Bronchial epithelial cell (primary cell): Measurements from ENCODE around the gene AGBL1. TPM values are rescaled to one million over a fixed set of nuclear protein-coding genes. Genes with fewer than 3 reads are reported as not detected.

Experiments
- DNase-seq: peaks from one replicate; pipeline ENCODE4 v3.0.0-alpha.2; 2010; ENCODE audit warnings: low read depth
- FAIRE-seq: peaks from 2 replicates; lab custom pipeline; 2011; peaks lifted over from hg19 to GRCh38; lab: Jason Lieb, UNC
- H3K27me3 ChIP-seq: 2 replicates; pipeline ENCODE4 v1.5.1; 2011; ENCODE audit warnings: low read length; ENCODE audit not compliant: control insufficient read depth, insufficient read depth
- H3K36me3 ChIP-seq: 2 replicates; pipeline ENCODE4 v1.5.1; 2011; ENCODE audit warnings: low read length; ENCODE audit not compliant: control insufficient read depth, insufficient read depth
- H3K4me3 ChIP-seq: 2 replicates; pipeline ENCODE4 v1.5.1; 2011; ENCODE audit warnings: mild to moderate bottlenecking, low read depth, low read length, control low read depth
- CTCF ChIP-seq: IDR thresholded peaks from 2 replicates; pipeline ENCODE4 v1.5.1; 2011; ENCODE audit warnings: mild to moderate bottlenecking, moderate library complexity, low read length, control low read depth, inconsistent platforms; ENCODE audit not compliant: insufficient read depth, severe bottlenecking
- total RNA-seq: library from RNA; depleted of rRNA; stranded (reverse); fragments of >200 nt; gene quantifications from 2 replicates; pipeline ENCODE4 v1.2.1, GENCODE V29; 2014

Gene AGBL1
- total RNA-seq, 1 donor from 2014 or later: not detected

GRCh38 chr15:86700864-86701610 is 621.4 kb downstream of the AGBL1 start:
- H3K27me3 ChIP-seq: no peaks in the 10 kb centered on the region
- FAIRE-seq (peak; percentile 23), DNase-seq (no peak)
- no peak for TF ChIP-seq CTCF
- no peak overlapping the region for H3K4me3 ChIP-seq
- no peaks in the 10 kb centered on the region for H3K36me3 ChIP-seq

- no peak for DNase-seq
- no peak for FAIRE-seq
- Histone ChIP-seq H3K27me3 (no peaks in the 10 kb centered on the region), H3K4me3 (no peak overlapping the region), H3K36me3 (no peaks in the 10 kb centered on the region)
- TF ChIP-seq CTCF: no peak
Observed at GRCh38 chr15:86701611-86701963, 621.9 kb downstream of the AGBL1 start.

- H3K4me3 ChIP-seq: no peak overlapping the region
- no peaks in the 10 kb centered on the region for H3K36me3 ChIP-seq
- no peak for DNase-seq
- no peaks in the 10 kb centered on the region for H3K27me3 ChIP-seq
- no peak for FAIRE-seq
- TF ChIP-seq CTCF: no peak
Observed at GRCh38 chr15:86706813-86707212, 627.1 kb downstream of the AGBL1 start.

GRCh38 chr15:86711476-86711875 is 631.8 kb downstream of the AGBL1 start:
- DNase-seq (no peak), FAIRE-seq (no peak)
- TF ChIP-seq CTCF: no peak
- no peaks in the 10 kb centered on the region for H3K27me3 ChIP-seq
- H3K4me3 ChIP-seq: no peak overlapping the region
- no peaks in the 10 kb centered on the region for H3K36me3 ChIP-seq

- no peaks in the 10 kb centered on the region for H3K27me3 ChIP-seq
- H3K4me3 ChIP-seq: no peak overlapping the region
- TF ChIP-seq CTCF: no peak
- FAIRE-seq: no peak
- no peak for DNase-seq
- H3K36me3 ChIP-seq: no peaks in the 10 kb centered on the region
Observed at GRCh38 chr15:86714241-86714640, 634.6 kb downstream of the AGBL1 start.

- no peaks in the 10 kb centered on the region for H3K27me3 ChIP-seq
- H3K36me3 ChIP-seq: no peaks in the 10 kb centered on the region
- FAIRE-seq (no peak), DNase-seq (peak; percentile 29)
- no peak for TF ChIP-seq CTCF
- H3K4me3 ChIP-seq: no peak overlapping the region
Observed at GRCh38 chr15:86725628-86726027, 646.0 kb downstream of the AGBL1 start.
